A204.1 (cell line): ENCODE results near the gene DUSP7.
A peak's percentile ranks its signal among the peaks of the same experiment; 100 is the strongest.

Experiments
- FAIRE-seq: peaks from 2 replicates; lab custom pipeline; 2012; peaks lifted over from hg19 to GRCh38; lab: Jason Lieb, UNC

Gene DUSP7

GRCh38 chr3:52068055-52068571 is 11.7 kb upstream of the DUSP7 start:
- no peak for FAIRE-seq

- no peak for FAIRE-seq
These were observed 11.2 kb upstream of the DUSP7 start for GRCh38 chr3:52067526-52067925.

DNA sequence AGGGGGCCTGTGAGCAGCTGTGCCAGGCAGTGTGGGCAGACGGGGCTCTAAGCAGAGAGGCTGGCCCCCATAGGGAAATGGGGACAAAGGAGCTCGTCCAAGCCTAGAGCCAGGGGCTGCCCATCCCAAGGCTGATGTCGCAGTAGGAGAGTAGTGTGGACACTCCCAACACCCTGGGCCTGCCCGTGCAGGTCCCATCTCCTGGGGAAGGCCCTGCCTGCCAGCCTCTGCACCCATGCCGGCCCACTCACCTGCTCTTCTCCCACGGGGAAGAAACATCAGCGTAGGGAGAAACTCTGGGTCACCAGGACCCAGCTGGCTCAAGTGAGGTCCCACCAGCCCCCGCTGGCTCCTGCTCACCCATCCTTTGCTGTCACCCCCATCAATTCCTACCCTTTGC is 10.7 kb upstream of the DUSP7 start:
- no peak for FAIRE-seq

GRCh38 chr3:52065264-52065756 is 8.9 kb upstream of the DUSP7 start:
- FAIRE-seq: no peak

DNA sequence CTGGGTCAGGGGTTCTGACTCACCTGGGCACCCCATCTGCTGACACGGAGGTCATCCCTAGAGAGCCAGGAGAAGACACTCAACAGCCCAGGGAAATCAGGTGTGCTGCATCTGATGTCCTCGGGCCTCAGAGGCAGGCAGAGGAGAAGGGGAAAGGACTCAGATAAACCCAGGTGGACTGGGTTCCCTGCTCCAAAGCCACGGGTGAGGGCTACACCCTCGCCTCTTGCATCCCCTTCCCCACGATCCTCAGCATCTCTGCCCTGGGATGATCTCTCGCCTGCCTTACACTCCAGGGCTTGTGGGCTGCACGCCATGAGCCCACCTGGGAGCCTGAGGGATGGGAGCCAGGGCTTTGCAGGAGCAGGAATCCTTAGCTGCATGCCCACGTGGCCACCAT is 8.2 kb upstream of the DUSP7 start:
- FAIRE-seq: no peak

DNA sequence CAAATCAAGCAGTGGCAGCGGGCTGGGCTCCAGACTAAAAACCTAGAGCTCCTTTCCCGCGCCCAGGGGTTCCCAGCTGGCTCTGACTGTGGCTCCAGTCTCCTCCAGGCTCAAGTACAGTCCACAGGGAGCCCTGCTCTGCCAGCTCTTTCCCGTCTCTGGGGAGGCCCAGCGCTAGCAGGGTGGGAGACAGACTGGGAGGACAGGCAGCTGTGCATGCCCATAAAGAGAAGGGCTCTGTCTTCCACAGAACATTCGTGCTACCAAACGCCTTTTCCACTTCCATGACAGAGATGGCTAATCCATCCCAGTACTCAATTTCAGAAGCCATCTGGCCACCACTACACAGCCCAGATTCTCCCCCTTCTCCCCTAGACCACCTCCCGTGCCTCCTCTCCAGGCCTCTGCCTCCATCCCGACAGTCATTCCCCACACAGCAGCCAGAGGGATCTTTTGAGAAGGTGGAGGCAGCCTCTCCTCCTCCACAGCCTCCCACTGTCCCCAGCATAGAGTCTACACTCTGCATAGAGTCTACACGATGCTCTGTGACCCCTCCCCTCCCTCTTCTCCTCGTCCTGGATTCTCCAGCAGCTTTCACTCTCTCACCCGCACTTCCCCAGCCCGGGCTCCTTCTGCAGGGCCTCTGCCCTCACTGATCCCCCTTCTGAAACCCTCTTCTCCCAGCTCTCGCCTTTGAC is 6.8 kb upstream of the DUSP7 start:
- no peak for FAIRE-seq

GRCh38 chr3:52062505-52062904 is 6.1 kb upstream of the DUSP7 start:
- FAIRE-seq: no peak

- no peak for FAIRE-seq
These were observed 4.9 kb upstream of the DUSP7 start for GRCh38 chr3:52061121-52061910.

DNA sequence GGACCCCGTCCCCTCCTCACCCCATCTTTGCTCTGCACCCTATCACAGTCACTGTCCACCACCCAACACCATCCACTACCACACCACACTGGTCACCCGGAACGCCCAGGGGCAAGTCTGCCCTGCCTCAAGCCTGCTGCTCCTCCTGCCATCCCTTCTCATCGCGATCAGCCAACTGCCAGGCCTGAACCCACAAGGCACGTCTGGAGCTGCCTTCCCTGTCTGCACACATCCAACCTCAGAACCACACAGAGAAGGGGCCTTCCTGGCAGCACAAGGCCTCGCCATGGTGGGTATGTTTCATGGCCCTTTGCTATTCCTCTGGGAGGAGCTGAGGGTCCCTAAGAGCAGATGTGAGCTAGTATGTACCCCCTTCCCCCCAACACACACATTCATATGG is 3.4 kb upstream of the DUSP7 start:
- no peak for FAIRE-seq

GRCh38 chr3:52057812-52058495 is 1.6 kb upstream of the DUSP7 start:
- FAIRE-seq: no peak

- peak; percentile 99 for FAIRE-seq
These were observed 819 bp upstream of the DUSP7 start for GRCh38 chr3:52056968-52057811.

DNA sequence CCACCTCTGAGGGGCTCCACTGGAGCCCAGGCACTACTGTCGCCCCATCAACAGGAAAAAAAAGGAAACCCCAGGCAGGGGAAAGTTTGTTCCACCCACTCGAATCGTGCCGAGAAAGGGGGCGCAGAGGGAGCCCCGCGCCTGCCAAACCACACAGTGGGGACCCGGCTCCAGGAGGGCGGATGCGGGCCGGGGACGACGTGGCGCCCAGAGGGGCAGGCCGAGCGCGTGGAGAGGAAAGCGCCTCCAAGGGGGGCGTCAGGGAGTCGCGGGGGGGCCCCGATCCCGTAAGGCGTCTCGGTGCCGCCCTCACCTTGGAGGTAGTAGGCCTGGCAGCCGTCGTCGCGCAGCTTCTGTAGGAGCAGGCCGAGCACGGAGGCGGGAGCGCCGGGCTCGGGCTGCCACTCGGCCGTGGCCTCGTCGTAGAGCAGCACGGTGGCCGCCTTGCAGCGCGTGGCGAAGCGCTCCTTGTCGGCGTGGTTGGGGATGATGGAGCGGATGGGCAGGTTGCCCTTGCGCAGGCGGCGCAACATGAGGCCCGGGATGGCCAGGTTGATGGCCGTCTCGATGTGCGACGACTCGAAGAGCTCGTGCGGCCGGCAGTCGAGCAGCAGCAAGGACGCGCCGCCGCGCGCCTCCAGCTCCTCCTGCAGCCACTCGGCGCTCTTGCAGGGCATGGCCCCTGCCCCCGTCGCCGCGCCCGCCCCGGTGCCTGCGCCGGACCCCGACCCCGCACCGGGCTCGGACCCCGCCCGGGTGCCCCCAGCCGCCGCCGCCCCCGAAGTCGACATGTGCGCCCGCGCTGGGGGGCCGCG is 627 bp downstream of the DUSP7 start:
- no peak for FAIRE-seq

GRCh38 chr3:52054661-52055511 is 1.5 kb downstream of the DUSP7 start:
- FAIRE-seq: no peak

GRCh38 chr3:52053307-52054304 is 2.8 kb downstream of the DUSP7 start:
- FAIRE-seq: no peak

- no peak for FAIRE-seq
These were observed 3.5 kb downstream of the DUSP7 start for GRCh38 chr3:52052831-52053306.

GRCh38 chr3:52051444-52051843 is 4.9 kb downstream of the DUSP7 start:
- FAIRE-seq: no peak

- FAIRE-seq: no peak
These were observed 5.8 kb downstream of the DUSP7 start for GRCh38 chr3:52050571-52050970.

DNA sequence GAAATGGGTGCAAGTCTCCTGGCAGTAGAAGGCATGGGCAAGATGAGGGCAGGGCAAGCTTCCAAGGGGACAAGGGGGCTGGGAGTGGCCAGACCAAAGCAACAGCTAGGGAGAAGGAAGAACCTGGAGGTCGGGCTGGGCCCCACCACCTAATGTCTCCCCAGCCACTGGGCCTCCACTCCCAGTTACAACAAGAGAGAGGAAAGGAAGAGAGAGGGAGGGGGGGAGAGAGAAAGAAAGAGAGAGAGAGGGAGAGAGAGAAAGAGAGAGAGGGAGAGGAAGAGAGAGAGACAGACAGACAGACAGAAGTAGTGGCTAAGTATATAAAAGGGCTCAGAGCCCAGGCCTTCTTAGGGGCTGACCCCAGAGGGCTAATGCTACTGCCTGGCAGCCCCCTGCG is 6.9 kb downstream of the DUSP7 start:
- no peak for FAIRE-seq
